Hepatocyte (in vitro differentiated cells): ENCODE measurements around the gene CAMSAP1. TPM values are rescaled to one million over a fixed set of nuclear protein-coding genes. Genes with fewer than 3 reads are reported as not detected.

Experiments
- DNase-seq: peaks from one replicate; pipeline ENCODE4 v3.0.0-alpha.2; 2016; ENCODE audit warnings: low spot score
- H2AFZ ChIP-seq: fragments of 200-600 bp; sonication (generic); 2 replicates; pipeline ENCODE4 v1.6.0; 2016; ENCODE audit warnings: antibody characterized with exemption, mild to moderate bottlenecking
- H3K27ac ChIP-seq: fragments of 200-600 bp; sonication (generic); 2 replicates; pipeline ENCODE4 v1.5.1; 2016; ENCODE audit warnings: mild to moderate bottlenecking
- H3K27me3 ChIP-seq: fragments of 200-600 bp; sonication (generic); 2 replicates; pipeline ENCODE4 v1.6.1; 2016
- H3K36me3 ChIP-seq: fragments of 200-600 bp; sonication (generic); replicated peaks from 2 replicates; pipeline ENCODE4 v1.5.1; 2016; ENCODE audit warnings: low read depth; ENCODE audit not compliant: insufficient read depth
- H3K4me1 ChIP-seq: fragments of 200-600 bp; sonication (generic); 2 replicates; pipeline ENCODE4 v1.5.1; 2016; ENCODE audit warnings: mild to moderate bottlenecking, moderate library complexity; ENCODE audit not compliant: insufficient read depth
- H3K4me2 ChIP-seq: fragments of 200-600 bp; sonication (generic); 2 replicates; pipeline ENCODE4 v1.6.0; 2016
- H3K4me3 ChIP-seq: fragments of 200-600 bp; sonication (generic); 2 replicates; pipeline ENCODE4 v1.5.1; 2016; ENCODE audit warnings: mild to moderate bottlenecking
- H3K79me2 ChIP-seq: fragments of 200-600 bp; sonication (generic); 2 replicates; pipeline ENCODE4 v1.6.0; 2017; ENCODE audit warnings: mild to moderate bottlenecking
- H3K9me2 ChIP-seq: fragments of 200-600 bp; sonication (generic); replicated peaks from 2 replicates; pipeline ENCODE4 v1.6.0; 2017; ENCODE audit warnings: mild to moderate bottlenecking; ENCODE audit not compliant: insufficient read depth
- H3K9me3 ChIP-seq: fragments of 200-600 bp; sonication (generic); 2 replicates; pipeline ENCODE4 v1.5.1; 2016; ENCODE audit warnings: low read depth, mild to moderate bottlenecking
- H4K20me1 ChIP-seq: fragments of 200-600 bp; sonication (generic); 2 replicates; pipeline ENCODE4 v1.6.0; 2016; ENCODE audit warnings: mild to moderate bottlenecking; ENCODE audit not compliant: insufficient read depth, poor library complexity, severe bottlenecking
- CTCF ChIP-seq: fragments of 200-600 bp; sonication (generic); IDR thresholded peaks from 2 replicates; pipeline ENCODE4 v1.5.1; 2016; ENCODE audit warnings: antibody characterized with exemption, mild to moderate bottlenecking; ENCODE audit not compliant: poor library complexity
- EZH2 ChIP-seq: fragments of 200-600 bp; sonication (generic); IDR thresholded peaks from 2 replicates; pipeline ENCODE4 v1.6.1; 2016; ENCODE audit warnings: antibody characterized with exemption, mild to moderate bottlenecking, borderline replicate concordance
- EZH2phosphoT487 ChIP-seq: fragments of 200-600 bp; sonication (generic); IDR thresholded peaks from one replicate; pipeline ENCODE4 v1.6.1; 2018; ENCODE audit warnings: antibody characterized with exemption, mild to moderate bottlenecking, low read depth, moderate library complexity; ENCODE audit not compliant: unreplicated experiment, severe bottlenecking
- WGBS: methylation state at CpG from one replicate; pipeline ENCODE4 v1.1.6; 2016; ENCODE audit warnings: low lambda C conversion rate; ENCODE audit errors: missing lambda C conversion rate; 5-methylcytosine and 5-hydroxymethylcytosine counted together
- polyA plus RNA-seq: library from polyadenylated mRNA; unstranded; fragments of >200 nt; fragmentation: Nextera tagmentation; extraction: Ambion mirVana; gene quantifications from 2 replicates; pipeline ENCODE4 v1.2.1, GENCODE V29; 2016
- total RNA-seq: library from RNA; depleted of rRNA; stranded (reverse); fragments of >200 nt; gene quantifications from 2 replicates; pipeline ENCODE4 v1.2.3, GENCODE V29; 2014

CAMSAP1 gene
- total and polyA plus RNA-seq, 2 experiments from 2014 or later: 5.0 to 15.6 TPM

- Histone ChIP-seq H3K4me3 (no peak overlapping the region), H3K27ac (no peak overlapping the region), H3K79me2 (peaks cover 43% of the 10 kb centered on the region), H3K9me2 (no peaks in the 10 kb centered on the region), H3K36me3 (peaks cover 6% of the 10 kb centered on the region), H3K4me2 (no peak overlapping the region), H3K9me3 (no peaks in the 10 kb centered on the region), H3K27me3 (no peaks in the 10 kb centered on the region), H2AFZ (no peak overlapping the region), H4K20me1 (peaks cover 7% of the 10 kb centered on the region), H3K4me1 (no peaks in the 10 kb centered on the region)
- WGBS: 95% methylated on average over 9 of the region's 9 CpGs
- DNase-seq: no peak
- no peak for TF ChIP-seq CTCF
- TF ChIP-seq EZH2phosphoT487: no peak
- no peak for TF ChIP-seq EZH2
Measured at GRCh38 chr9:135840107-135840506, 67.2 kb downstream of the CAMSAP1 start.

GRCh38 chr9:135839516-135839915 lies 67.8 kb downstream of the CAMSAP1 start:
- H3K79me2 ChIP-seq: peaks cover 37% of the 10 kb centered on the region

GRCh38 chr9:135835131-135835530 lies 72.2 kb downstream of the CAMSAP1 start:
- no peaks in the 10 kb centered on the region for H3K36me3 ChIP-seq
- WGBS: 93% methylated on average over 10 of the region's 10 CpGs
- H3K9me2 ChIP-seq: no peaks in the 10 kb centered on the region
- no peak overlapping the region for H3K27ac ChIP-seq
- no peak for DNase-seq
- no peaks in the 10 kb centered on the region for H3K27me3 ChIP-seq
- no peaks in the 10 kb centered on the region for H3K4me1 ChIP-seq
- H4K20me1 ChIP-seq: peaks cover 13% of the 10 kb centered on the region
- peaks cover 32% of the 10 kb centered on the region for H3K79me2 ChIP-seq
- no peaks in the 10 kb centered on the region for H3K9me3 ChIP-seq
- TF ChIP-seq CTCF (no peak), EZH2 (no peak), EZH2phosphoT487 (no peak)
- no peak overlapping the region for H3K4me3 ChIP-seq
- H2AFZ ChIP-seq: no peak overlapping the region
- no peak overlapping the region for H3K4me2 ChIP-seq

More at GRCh38 chr9:135839516-135839915, 67.8 kb downstream of the CAMSAP1 start:
- H3K4me2 ChIP-seq: no peak overlapping the region
- 98% methylated on average over 7 of the region's 11 CpGs for WGBS
- DNase-seq: no peak
- H3K27me3 ChIP-seq: no peaks in the 10 kb centered on the region
- H3K36me3 ChIP-seq: peaks cover 2% of the 10 kb centered on the region
- H3K4me1 ChIP-seq: no peaks in the 10 kb centered on the region
- H3K27ac ChIP-seq: no peak overlapping the region
- H3K9me3 ChIP-seq: no peaks in the 10 kb centered on the region
- H3K4me3 ChIP-seq: no peak overlapping the region
- no peaks in the 10 kb centered on the region for H3K9me2 ChIP-seq
- H2AFZ ChIP-seq: no peak overlapping the region
- no peak for TF ChIP-seq CTCF
- TF ChIP-seq EZH2: no peak
- H4K20me1 ChIP-seq: peaks cover 7% of the 10 kb centered on the region

GRCh38 chr9:135833864-135834263 lies 73.5 kb downstream of the CAMSAP1 start:
- no peaks in the 10 kb centered on the region for H3K27me3 ChIP-seq
- no peak overlapping the region for H3K27ac ChIP-seq
- peaks cover 36% of the 10 kb centered on the region for H3K79me2 ChIP-seq
- DNase-seq: no peak
- H3K36me3 ChIP-seq: no peaks in the 10 kb centered on the region
- H3K4me3 ChIP-seq: no peak overlapping the region
- WGBS: 96% methylated on average over 3 of the region's 3 CpGs
- peaks cover 2% of the 10 kb centered on the region for H3K9me3 ChIP-seq
- no peak overlapping the region for H2AFZ ChIP-seq
- no peak for TF ChIP-seq CTCF
- TF ChIP-seq EZH2: no peak
- TF ChIP-seq EZH2phosphoT487: no peak
- H4K20me1 ChIP-seq: peaks cover 13% of the 10 kb centered on the region
- H3K4me2 ChIP-seq: no peak overlapping the region
- H3K4me1 ChIP-seq: no peaks in the 10 kb centered on the region
- H3K9me2 ChIP-seq: no peaks in the 10 kb centered on the region
